GM19043 (cell line): Measurements from ENCODE around the gene XYLT1.

ENCODE experiments used
- ATAC-seq: cut with Tn5 transposase; IDR thresholded peaks from one replicate; pipeline ENCODE4 v1.9.1; 2021; ENCODE audit warnings: low read depth; ENCODE audit not compliant: unreplicated experiment

XYLT1 gene

DNA sequence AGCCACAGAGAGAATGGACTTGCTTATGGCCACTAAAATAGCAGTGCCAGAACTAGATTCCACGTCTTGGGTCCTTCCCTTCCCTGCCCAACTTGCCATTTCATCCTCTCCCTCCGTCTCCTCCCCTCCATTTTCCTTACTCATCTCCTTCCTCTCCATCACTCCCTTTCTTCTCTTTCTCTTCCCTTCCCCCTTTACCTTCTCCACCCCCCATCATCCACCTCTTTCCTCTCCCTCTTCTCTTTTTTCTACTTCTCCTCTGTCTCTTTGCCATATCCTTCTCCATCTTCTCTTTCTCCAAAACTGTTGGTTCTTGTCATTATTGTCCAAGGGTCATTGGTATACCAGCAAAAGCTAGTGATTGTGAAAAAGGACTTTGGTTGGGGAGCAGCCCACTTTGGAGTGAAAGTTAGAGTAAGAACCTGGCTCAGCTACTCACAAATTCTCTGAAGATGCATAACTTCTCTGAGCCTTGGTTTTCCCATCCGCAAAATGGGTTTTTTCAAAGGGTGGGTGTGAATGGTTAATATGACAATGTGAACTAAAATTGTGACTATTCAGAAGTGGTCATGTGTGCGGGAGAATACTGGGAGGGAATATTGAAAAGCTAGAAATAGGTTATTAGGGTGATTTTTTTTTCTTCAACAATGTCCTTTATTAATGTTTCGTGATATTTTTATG is 393.8 kb downstream of the XYLT1 start:
- no peak for ATAC-seq

DNA sequence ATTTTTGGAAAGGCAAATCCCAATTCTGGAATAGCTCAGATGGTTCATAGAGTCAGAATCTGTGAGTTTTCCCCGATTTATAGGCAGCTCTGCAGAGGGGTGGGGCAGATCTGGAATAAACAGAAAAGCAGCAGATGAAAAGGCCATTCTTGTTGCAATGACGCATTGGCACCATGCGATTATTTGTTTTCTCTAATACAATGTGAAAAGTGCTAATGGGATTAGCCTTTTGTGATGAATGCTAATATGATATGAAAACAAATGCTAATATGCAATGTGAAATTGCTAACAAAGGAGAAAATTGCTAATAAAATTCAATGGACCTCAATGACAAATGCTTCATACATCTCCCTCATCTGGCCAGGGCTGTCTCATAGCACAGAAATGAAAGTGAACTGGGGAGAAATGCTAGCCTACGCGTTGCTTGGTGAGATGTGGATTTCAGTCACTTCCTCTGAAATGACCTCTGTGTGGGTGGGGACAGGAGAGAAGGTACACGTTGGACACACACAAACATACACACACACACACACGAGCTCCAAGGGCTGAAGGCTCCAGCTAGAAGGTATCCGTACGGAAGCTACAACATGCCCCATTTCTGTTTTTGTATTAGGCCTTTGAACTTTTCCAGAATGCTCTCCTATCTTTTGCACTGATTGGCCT is 394.5 kb downstream of the XYLT1 start:
- ATAC-seq, result no peak

DNA sequence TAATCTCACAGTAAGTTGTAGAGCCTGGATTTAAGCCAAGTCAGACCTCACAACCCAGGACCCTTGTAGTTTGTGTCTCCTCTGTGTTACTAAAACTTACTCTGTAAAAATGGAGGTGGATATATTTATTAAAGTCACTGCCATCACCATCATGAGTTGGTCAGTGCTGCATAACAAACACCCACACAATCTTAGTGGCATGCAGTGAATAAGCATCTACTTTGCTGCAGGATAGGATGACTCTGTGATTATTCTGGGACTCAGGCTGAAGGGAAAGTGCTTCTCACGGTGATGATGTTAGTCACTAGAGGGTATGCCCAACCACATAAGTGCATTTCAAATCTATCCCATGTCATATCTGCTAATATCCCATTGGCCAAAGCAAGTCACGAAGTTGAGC is 398.7 kb downstream of the XYLT1 start:
- no peak for ATAC-seq

DNA sequence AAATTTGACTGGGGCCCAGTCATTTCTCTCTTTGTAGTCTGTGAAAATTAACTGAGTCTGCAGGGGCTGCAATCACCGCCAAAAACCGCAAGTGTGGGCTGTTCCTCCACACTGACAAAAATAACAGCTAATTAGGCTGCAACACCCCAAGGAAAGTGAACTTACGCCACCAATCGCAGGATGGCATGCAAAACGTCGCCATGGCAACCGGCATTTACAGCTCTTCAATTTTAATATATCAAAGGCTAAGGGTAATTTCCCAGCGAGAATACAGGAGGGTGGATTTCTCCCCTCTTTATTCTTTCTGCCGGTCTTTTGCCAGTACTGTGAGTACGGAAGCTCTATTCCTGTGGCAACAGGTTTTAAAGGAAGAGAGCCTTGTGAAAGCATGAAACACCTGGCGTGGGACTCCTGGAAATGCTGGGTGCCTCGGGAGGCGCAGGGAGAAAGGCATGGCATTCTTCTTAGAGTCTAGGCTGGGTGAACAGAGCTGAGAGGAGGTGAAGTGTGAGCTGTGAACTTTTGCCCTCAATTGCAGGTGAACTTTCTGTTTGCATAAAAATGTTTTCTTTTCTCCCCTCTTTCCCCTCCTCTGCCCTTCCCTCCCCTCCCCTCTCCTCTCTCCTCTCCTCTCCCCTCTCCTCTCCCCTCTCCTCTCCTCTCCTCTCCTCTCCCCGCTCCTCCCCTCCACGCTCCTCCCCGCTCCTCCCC is 399.7 kb downstream of the XYLT1 start:
- peak; percentile 80 for ATAC-seq

DNA sequence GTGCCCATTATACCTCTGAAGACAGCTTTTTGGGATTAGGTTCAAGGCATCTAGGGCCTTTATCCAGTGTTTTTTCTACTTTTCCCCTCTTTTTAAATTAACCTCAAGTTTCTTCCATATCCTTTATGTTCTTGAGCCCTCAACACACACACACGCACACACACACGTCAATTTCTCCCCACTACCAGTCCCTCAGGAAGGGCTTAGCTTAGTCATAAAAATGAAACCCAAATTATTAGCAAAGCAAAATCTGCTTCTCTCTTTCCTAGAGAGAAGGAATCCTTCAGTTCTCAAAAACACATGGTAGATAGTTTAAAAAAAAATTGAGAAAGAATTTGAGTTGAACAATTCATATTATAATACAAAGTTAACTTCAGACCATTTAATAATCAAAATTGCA is 401.1 kb downstream of the XYLT1 start:
- ATAC-seq, result no peak

- ATAC-seq, result no peak
Measured at GRCh38 chr16:17068524-17068923, 402.2 kb downstream of the XYLT1 start.

GRCh38 chr16:17067882-17068281 is 402.9 kb downstream of the XYLT1 start:
- no peak for ATAC-seq

GRCh38 chr16:17063201-17064139 is 407.3 kb downstream of the XYLT1 start:
- ATAC-seq, result no peak

GRCh38 chr16:17062676-17063075 is 408.1 kb downstream of the XYLT1 start:
- ATAC-seq, result no peak

- no peak for ATAC-seq
Measured at GRCh38 chr16:17061326-17061725, 409.4 kb downstream of the XYLT1 start.

DNA sequence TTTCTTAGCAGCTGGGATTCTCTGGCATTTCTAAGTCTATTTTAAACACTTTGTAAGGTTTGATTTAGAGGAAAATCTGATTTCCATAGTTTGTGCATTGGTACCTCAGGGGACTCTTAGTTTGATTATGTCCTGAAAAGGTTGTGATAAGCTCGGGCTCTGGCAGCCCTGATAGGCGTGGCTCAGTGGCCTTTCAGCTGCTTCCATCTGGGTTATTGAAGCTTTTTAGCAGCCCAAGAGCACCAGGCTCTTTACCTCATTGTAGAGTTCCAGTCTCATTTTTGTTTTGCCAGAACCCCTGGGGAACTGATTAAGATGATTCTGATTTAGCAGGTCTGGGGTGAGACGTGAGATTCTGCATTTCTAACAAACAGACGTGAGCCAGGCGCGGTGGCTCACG is 412.3 kb downstream of the XYLT1 start:
- ATAC-seq, result no peak

DNA sequence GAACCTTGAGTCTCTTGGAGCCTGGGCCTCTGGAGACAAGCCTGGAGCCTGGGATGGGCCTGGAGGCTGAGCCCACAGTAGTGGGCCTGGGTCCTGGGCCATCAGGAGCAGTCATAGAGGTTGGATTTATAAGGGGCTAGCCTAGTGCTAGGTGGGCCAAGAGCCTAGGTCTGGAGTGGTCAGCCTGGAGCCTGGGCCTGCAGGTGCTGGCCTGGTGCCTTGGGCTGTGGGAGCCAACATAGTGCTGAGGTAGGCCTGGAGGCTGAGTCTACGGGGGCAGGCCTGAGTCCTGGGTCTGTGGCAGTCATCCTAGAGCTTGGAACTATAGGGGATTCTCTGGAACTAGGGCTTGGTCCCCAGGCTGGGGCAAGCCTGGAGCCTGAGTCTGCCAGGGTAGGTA is 414.1 kb downstream of the XYLT1 start:
- no peak for ATAC-seq

DNA sequence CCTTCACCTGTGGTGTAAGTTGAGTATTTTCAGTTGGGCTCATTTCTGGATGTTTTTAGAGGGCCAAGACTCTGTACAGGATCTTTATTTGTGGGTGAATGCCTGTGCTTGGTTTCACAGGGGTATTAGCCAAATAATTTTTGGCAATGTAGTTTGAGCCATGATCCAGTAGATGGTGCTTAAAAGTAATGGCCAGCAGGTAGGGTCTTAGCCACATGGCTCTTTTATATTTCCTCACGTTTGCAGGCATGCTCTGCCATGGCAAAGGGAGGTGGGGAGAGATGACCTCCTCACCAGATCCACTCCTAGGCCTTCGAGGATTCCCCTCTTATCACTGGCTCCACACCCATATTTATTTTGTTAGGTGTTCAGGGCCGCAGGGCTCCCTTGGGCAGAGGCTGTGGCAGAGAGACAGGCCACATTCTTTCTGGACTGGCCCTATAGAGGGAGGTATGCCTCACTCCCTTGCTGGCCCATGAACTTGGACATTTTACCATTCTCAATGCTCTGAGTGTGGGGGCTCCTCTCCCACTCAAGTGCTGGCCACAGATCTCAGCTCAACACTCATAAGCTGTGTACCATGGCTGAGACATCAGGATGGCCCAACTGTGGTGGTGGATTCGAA is 417.1 kb downstream of the XYLT1 start:
- no peak for ATAC-seq
